GM12874 (cell line): ENCODE measurements around the gene COL12A1.

Source experiments
- CTCF ChIP-seq: IDR thresholded peaks from 2 replicates; pipeline ENCODE4 v1.5.1; 2011; ENCODE audit warnings: low read depth, mild to moderate bottlenecking, control low read depth, low read length, moderate library complexity; ENCODE audit not compliant: insufficient read depth

Gene COL12A1

GRCh38 chr6:75170691-75171560 lies 34.9 kb downstream of the COL12A1 start:
- TF ChIP-seq CTCF: no peak

GRCh38 chr6:75169689-75170586 lies 35.9 kb downstream of the COL12A1 start:
- TF ChIP-seq CTCF: no peak

- TF ChIP-seq CTCF: no peak
These were observed 38.0 kb downstream of the COL12A1 start for GRCh38 chr6:75167851-75168250.

- no peak for TF ChIP-seq CTCF
These were observed 38.5 kb downstream of the COL12A1 start for GRCh38 chr6:75167325-75167724.

- TF ChIP-seq CTCF: no peak
These were observed 39.1 kb downstream of the COL12A1 start for GRCh38 chr6:75166773-75167172.

- TF ChIP-seq CTCF: no peak
These were observed 39.6 kb downstream of the COL12A1 start for GRCh38 chr6:75166236-75166635.

GRCh38 chr6:75158176-75158575 lies 47.7 kb downstream of the COL12A1 start:
- TF ChIP-seq CTCF: no peak
